Retinal pigment epithelial cell (primary cell): Measurements from ENCODE around the gene IFITM1.
A peak's percentile ranks its signal among the peaks of the same experiment; 100 is the strongest.
"Not testable (repeated sequence)": the region's sequence is repeated elsewhere in the genome, so short reads cannot be mapped to it uniquely, and the experiment has no call there.

Source experiments
- DNase-seq: peaks from one replicate; pipeline ENCODE4 v3.0.0-alpha.2; 2010; ENCODE audit warnings: low read depth
- H3K4me3 ChIP-seq: 2 replicates; pipeline ENCODE4 v1.5.1; 2011; ENCODE audit warnings: mild to moderate bottlenecking, low read length, control low read depth, moderate library complexity
- TF ChIP-seq, protein P1 (sequence below): conservative IDR thresholded peaks from 2 replicates; pipeline ENCODE4 v1.5.1; 2011; ENCODE audit warnings: low read depth, low read length, control low read depth, inconsistent platforms

IFITM1 gene

DNA sequence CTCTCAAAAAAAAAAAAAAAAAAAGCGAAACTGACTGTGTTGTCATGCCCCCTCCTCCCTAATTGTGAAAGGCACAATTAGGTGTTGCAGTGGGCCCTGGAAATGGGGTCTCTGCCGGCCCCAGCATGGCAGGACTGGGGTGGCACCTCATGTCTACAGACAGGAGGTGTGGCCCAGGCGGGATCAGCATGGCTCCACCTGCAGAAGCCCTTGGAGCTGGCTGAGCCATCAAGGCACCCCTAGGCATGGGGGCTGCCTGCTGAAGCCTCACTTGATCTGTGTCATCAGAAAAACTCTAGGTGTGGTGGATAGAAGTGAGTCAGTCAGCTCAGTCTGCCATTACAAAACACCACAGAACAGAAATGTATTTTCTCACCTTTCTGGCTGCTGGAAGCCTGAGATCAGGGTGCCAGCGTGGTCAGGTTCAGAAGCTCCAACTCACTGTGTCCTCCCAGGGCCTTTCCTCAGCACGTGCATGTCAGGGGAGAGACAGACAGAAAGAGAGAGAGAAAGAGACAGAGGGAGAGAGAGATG lies 45.4 kb downstream of the IFITM1 start:
- TF ChIP-seq, protein P1, sequence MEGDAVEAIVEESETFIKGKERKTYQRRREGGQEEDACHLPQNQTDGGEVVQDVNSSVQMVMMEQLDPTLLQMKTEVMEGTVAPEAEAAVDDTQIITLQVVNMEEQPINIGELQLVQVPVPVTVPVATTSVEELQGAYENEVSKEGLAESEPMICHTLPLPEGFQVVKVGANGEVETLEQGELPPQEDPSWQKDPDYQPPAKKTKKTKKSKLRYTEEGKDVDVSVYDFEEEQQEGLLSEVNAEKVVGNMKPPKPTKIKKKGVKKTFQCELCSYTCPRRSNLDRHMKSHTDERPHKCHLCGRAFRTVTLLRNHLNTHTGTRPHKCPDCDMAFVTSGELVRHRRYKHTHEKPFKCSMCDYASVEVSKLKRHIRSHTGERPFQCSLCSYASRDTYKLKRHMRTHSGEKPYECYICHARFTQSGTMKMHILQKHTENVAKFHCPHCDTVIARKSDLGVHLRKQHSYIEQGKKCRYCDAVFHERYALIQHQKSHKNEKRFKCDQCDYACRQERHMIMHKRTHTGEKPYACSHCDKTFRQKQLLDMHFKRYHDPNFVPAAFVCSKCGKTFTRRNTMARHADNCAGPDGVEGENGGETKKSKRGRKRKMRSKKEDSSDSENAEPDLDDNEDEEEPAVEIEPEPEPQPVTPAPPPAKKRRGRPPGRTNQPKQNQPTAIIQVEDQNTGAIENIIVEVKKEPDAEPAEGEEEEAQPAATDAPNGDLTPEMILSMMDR: no peak
- DNase-seq: no peak
- H3K4me3 ChIP-seq: no peak overlapping the region

DNA sequence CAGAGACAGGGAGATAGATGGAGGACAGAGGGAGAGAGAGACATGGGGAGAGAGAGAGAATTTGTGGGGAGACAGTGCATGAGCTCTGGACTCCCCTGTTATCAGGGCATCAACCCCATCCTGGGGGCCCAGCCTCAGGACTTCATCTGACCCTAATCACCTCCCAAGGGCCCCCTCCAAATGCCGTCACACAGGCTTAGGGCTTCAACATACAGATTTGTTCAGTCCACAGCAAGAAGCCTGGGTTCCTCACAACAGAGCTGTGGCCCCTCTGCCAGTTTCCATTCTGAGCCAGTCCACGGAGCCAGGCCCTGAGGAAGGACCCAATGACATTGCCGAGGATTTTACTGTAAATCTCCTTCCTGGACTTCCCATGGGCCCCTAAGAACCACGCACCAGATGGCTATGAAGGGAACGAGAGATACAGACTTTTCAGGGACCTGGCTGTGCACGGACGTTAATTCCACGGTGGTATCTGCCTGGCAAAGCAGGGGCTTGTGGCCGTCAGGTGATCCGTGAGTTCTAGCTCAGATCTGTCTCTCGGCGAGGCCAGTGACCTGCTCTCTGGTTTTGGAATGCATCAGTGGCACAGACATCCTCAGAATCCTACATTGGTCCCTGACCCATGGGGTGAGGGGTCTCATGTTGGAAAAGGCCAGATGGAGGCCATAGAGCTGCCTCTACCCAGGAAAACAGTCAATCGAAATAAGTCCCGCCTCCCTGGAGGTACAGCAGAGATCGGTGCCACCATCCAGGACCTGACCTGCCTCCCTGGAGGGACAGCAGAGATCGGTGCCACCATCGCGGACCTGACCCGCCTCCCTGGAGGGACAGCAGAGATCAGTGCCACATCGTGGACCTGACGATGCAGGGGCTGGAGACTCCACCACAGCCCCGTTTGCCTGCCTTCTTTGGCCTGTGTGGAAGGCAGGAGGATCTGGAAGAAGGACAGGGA lies 46.8 kb downstream of the IFITM1 start:
- TF ChIP-seq, protein P1: no peak
- H3K4me3 ChIP-seq: no peak overlapping the region
- DNase-seq: no peak

DNA sequence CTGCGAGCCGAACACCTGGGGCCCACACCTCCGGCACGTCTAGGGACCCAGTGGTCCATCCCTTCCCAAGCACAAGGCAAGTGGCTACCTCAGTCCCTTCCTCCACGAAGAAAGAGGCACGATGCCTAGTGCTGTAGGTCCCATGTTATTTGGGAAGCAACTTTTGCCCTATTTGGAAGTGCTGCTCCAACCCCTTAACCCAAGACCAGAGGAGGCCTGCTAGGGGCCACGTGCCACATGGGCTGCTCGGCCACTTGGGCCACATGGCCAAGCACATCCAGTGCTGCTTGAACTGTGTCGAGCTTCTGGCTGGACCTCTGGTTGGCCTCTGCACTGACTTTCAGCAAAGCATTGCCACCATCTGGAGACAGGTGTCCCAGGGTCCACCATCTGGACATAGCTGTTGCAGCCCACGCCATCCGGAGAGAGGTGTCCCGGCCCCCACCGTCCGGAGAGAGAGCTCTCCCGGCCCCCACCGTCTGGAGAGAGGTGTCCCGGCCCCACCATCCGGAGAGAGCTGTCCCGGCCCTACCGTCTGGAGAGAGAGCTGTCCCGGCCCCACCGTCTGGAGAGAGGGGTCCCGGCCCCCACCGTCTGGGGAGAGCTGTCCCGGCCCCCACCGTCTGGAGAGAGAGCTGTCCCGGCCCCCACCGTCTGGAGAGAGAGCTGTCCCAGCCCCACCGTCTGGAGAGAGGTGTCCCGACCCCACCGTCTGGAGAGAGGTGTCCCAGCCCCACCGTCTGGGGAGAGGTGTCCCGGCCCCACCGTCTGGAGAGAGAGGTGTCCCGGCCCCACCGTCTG lies 49.0 kb downstream of the IFITM1 start:
- H3K4me3 ChIP-seq: no peak overlapping the region
- TF ChIP-seq, protein P1: no peak
- DNase-seq: no peak

DNA sequence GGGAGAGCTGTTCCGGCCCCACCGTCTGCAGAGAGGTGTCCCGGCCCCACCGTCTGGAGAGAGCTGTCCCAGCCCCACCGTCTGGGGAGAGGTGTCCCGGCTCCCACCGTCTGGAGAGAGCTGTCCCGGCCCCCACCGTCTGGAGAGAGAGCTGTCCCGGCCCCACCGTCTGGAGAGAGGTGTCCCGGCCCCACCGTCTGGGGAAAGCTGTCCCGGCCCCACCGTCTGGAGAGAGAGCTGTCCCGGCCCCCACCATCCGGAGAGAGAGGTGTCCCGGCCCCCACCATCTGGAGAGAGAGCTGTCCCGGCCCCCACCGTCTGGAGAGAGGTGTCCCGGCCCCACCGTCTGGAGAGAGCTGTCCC lies 49.6 kb downstream of the IFITM1 start:
- not testable (repeated sequence) for H3K4me3 ChIP-seq, DNase-seq

DNA sequence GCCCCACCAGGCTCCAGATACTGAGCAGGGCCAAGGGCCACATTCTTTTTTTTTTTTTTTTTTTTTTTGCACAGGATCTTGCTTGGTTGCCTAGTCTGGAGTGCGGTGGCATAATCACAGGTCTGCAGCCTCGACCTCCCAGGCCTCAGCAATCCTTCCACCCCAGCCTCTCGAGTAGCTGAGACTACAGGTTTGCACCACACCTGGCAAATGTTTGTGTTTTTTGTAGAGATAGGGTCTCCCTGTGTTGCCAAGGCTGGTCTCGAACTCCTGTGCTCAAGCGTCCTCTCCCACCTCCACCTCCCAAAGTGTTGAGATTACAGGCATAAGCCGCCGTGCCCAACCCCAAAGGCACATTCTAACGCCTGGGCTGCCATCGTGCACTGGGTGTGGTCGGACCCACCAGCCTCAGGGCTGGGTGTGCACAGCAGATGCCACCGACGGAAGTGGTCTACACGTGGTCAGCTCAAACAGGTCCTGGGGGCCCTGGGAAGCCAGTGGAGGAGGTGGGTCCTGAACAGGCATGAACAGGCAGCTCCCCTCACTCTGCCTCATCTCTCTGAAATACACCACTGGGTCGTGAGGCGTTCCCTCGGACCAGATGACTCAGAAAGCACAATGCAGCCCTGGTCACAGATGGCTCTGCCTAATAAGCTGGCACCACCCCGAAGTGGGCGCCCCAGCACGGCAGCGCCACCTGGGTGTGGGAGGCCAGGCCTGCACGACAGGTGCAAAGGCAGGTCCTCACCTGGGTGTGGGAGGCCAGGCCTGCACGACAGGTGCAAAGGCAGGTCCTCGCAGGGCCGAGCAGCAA lies 50.3 kb downstream of the IFITM1 start:
- no peak for DNase-seq
- no peak overlapping the region for H3K4me3 ChIP-seq
- TF ChIP-seq, protein P1: peak; percentile 55
